ENCODE data around the gene RNF32.

RNF32 gene

DNA sequence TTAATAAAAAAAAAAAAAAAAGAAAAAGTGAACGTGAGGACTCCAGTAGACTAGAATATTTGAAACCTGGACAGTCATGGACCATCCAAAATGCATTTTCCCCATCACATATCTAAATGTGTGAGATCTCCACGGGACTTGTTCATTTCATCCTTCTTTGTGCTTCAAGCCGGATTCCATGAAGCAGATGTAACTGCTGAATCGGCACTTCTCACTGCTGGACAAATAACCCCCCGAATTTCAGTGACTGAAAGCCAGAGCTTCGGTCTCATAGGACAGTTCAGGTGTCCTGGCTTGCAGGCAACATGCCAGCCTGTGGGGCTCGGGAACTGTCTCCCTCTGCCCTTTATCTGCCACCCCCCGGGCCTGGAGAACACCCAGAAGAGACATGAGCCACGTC lies 33.3 kb downstream of the RNF32 start:
- DNase-seq (ENCODE audit: low read depth): no peak
- no peak overlapping the region for H3K4me3 ChIP-seq (ENCODE audit: control insufficient read depth, low read depth, low read length)
- TF ChIP-seq, protein P1, sequence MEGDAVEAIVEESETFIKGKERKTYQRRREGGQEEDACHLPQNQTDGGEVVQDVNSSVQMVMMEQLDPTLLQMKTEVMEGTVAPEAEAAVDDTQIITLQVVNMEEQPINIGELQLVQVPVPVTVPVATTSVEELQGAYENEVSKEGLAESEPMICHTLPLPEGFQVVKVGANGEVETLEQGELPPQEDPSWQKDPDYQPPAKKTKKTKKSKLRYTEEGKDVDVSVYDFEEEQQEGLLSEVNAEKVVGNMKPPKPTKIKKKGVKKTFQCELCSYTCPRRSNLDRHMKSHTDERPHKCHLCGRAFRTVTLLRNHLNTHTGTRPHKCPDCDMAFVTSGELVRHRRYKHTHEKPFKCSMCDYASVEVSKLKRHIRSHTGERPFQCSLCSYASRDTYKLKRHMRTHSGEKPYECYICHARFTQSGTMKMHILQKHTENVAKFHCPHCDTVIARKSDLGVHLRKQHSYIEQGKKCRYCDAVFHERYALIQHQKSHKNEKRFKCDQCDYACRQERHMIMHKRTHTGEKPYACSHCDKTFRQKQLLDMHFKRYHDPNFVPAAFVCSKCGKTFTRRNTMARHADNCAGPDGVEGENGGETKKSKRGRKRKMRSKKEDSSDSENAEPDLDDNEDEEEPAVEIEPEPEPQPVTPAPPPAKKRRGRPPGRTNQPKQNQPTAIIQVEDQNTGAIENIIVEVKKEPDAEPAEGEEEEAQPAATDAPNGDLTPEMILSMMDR (IDR thresholded peaks at IDR 0.05; ENCODE audit: control insufficient read depth, insufficient read depth, low read depth, low read length, missing control alignments): no peak

DNA sequence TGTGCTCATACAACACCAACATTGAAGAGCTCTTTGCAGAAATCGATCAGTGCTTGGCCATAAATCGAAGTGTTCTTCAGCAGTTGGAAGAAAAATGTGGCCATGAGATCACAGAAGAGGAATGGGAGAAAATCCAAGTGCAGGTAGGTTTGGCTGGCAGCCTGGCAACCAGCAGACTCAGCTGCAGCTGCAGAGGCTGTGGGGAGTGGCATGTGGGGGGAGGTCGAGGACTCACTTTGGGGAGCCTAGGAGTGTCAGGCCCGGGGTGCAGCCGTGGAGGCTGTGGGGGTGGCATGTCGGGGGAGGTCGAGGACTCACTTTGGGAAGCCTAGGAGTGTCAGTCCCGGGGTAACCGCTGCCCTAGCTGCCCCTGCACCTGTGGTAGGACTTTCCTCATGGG lies 35.1 kb downstream of the RNF32 start:
- no peak overlapping the region for H3K4me3 ChIP-seq (ENCODE audit: control insufficient read depth, low read depth, low read length)
- DNase-seq (ENCODE audit: low read depth): no peak
- TF ChIP-seq, protein P1 (IDR thresholded peaks at IDR 0.05; ENCODE audit: control insufficient read depth, insufficient read depth, low read depth, low read length, missing control alignments): no peak

- TF ChIP-seq, protein P1 (IDR thresholded peaks at IDR 0.05; ENCODE audit: control insufficient read depth, insufficient read depth, low read depth, low read length, missing control alignments): no peak
- H3K4me3 ChIP-seq (ENCODE audit: control insufficient read depth, low read depth, low read length): no peak overlapping the region
- DNase-seq (ENCODE audit: low read depth): no peak
Measured at GRCh38 chr7:156676263-156676662, 35.7 kb downstream of the RNF32 start.

DNA sequence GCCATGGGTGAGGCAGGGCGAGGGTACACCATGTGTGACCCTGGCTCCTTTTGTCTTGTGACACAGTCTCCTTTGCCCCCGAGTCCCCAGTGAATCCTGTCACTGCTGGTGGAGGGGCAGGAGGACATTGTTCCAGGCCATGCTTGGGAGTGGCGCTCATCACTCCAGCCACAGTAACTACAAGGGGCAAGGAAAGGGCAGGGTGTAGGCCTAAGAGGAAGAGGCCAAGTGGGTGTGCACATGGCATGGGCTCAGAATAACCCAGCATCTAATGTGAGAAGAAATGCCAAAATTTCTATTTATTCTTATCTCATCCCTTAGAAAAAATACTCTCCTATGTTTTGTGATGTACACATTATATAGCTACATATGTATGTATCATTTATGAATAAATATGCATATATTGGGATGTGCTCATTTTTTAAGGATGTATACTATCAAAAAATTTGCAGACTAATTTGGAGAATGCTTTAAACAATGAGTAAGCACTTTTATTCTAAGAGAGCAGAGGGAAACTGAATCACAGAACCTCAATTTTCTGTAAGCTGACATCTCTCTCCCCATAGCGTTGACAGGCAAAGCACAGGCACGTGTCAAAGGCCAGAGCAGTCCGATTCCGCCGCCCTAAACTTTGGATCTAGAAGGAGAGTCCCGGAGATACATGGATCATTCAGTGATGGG lies 36.9 kb downstream of the RNF32 start:
- no peak for DNase-seq (ENCODE audit: low read depth)
- H3K4me3 ChIP-seq (ENCODE audit: control insufficient read depth, low read depth, low read length): no peak overlapping the region
- TF ChIP-seq, protein P1 (IDR thresholded peaks at IDR 0.05; ENCODE audit: control insufficient read depth, insufficient read depth, low read depth, low read length, missing control alignments): no peak

DNA sequence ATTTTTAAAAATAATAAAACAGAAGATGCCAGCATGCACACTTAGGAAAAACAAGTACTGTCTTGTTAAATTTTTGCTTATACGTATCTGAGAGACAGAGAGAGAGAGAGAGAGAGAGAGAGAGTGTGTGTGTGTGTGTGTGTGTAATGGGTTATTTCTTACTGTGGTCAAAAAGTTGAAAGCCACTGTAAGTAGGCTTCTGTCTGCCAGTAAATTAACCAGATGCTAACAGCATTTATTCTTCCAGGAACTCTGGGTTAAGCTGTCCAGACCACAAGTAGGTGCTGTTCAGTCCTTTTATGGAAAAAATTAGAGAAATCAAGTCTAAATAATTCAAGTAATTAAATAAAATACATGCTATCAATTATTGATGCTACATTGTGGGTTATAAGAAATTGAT lies 39.7 kb downstream of the RNF32 start:
- TF ChIP-seq, protein P1 (IDR thresholded peaks at IDR 0.05; ENCODE audit: control insufficient read depth, insufficient read depth, low read depth, low read length, missing control alignments): no peak
- no peak for DNase-seq (ENCODE audit: low read depth)

DNA sequence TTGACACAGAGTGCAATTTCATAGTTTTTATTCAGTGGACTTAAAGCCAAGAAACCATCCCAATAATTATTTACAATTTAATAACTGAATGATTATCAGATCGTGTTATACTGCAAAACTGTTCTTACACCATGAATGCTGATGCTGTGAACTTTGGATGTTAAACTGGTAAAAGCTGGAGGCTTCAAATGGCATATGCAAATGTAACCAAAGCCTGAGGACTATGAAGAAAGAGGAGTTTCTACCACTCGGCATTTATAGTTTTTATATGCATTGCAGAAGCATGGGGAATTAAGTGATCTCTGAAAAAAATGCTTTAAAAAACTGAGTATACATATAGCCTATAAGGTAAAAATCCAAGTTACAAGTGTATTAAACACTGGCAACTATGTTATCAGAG lies 42.4 kb downstream of the RNF32 start:
- H3K4me3 ChIP-seq (ENCODE audit: control insufficient read depth, low read depth, low read length): no peak overlapping the region
- DNase-seq (ENCODE audit: low read depth): no peak
- TF ChIP-seq, protein P1 (IDR thresholded peaks at IDR 0.05; ENCODE audit: control insufficient read depth, insufficient read depth, low read depth, low read length, missing control alignments): no peak

More for the DNA sequence above, 39.7 kb downstream of the RNF32 start:
- H3K4me3 ChIP-seq (ENCODE audit: control insufficient read depth, low read depth, low read length): no peak overlapping the region

All from AG09309 (cell line).